ENCODE results near the gene PMEPA1. TPM values are rescaled to one million over a fixed set of nuclear protein-coding genes. Genes with fewer than 3 reads are reported as not detected.
A peak's percentile ranks its signal among the peaks of the same experiment; 100 is the strongest.

The PMEPA1 gene
- total and polyA plus RNA-seq, 2 donors (not counting 1 experiment from before 2014, with no cell fraction given): 9.9 to 37.4 TPM

DNA sequence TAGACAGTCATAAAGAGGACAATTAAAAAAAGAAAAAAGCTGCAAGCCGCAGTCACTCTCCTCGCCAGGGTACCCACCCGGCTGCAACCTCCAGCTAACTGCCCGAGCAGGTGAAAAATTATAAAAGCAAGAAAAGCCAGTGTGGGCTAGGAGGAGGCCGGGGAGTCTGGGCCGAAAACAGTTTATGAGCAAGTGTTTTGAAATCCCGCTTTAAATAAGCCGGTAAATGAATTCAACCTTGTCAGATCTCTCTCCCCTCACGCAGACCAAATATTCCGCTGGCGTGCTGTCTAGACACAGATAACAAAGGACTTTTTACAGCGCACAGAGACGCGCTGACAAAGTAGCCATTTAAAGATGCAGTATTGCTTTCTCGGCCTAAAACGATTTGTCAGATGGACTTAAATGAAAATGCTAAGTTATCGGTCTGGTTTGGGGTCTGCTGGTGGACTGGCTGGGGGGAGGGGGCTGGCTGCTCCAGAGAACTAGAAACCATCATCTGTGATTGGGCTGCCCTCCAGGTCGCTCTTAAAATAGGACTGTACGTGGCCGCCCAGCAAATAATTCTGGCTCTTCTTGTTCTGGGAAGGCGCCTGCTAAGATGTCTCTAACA is 24.6 kb downstream of the PMEPA1 start:
- intact Hi-C loops (cut with micrococcal nuclease): loop anchor here (10.0 kb wide), 1 partner anchor 1320 kb away; the partner anchor contains the start of gene CTSZ
- H3K36me3 ChIP-seq (replicated peaks in 1 of 2; ENCODE audit: control extremely low read depth in 1 of 2, control insufficient read depth in 1 of 2, extremely low read depth in 1 of 2, insufficient read depth in 2 of 2, low read length in 1 of 2): peaks cover 0 to 8% of the 10 kb centered on the region in 2 experiments
- ChIA-PET CTCF (interaction anchor here (6.8 to 7.5 kb wide), 2 partner anchors 13 to 30 kb away, joined by 43 to 62 read pairs; no protein-coding TSS in a partner anchor), POLR2A (interaction anchor here (0.8 kb wide), 1 partner anchor 11 kb away, joined by 3 read pairs; no protein-coding TSS in a partner anchor)
- no peak overlapping the region for H3K9ac ChIP-seq (ENCODE audit: low read length)
- WGBS (ENCODE audit: insufficient coverage): 95% methylated on average over 16 of the region's 21 CpGs
- Mint-ChIP-seq H3K4me1 (peaks cover 98% of the 10 kb centered on the region), H3K9me3 (ENCODE audit: insufficient read depth) (no peaks in the 10 kb centered on the region), H3K27ac (peak overlapping the region; percentile 46), H3K27me3 (no peaks in the 10 kb centered on the region), H3K4me3 (peak overlapping the region; percentile 21)
- no peak overlapping the region for H2AFZ ChIP-seq (ENCODE audit: insufficient read depth, low read depth, low read length, poor library complexity, severe bottlenecking)
- H3K4me1 ChIP-seq (ENCODE audit: control insufficient read depth in 2 of 2, insufficient read depth in 2 of 2, low read length in 2 of 2): peaks cover 90 to 99% of the 10 kb centered on the region in 2 donors
- H3K27me3 ChIP-seq (replicated peaks in 1 of 4; ENCODE audit: control extremely low read depth in 1 of 4, control insufficient read depth in 3 of 4, insufficient read depth in 4 of 4, low read length in 3 of 4): no peaks in the 10 kb centered on the region
- no peak overlapping the region for H3K4me3 ChIP-seq (ENCODE audit: control extremely low read depth in 1 of 5, extremely low read depth in 1 of 5, insufficient read depth in 1 of 5, low read depth in 2 of 5, low read length in 4 of 5)
- DNase-seq (no peak), ATAC-seq (ENCODE audit: low read depth) (no peak)
- H4K20me1 ChIP-seq (ENCODE audit: control insufficient read depth, insufficient read depth, low read length, poor library complexity, severe bottlenecking): peaks cover 67% of the 10 kb centered on the region
- no peaks in the 10 kb centered on the region for H3K9me3 ChIP-seq (ENCODE audit: control extremely low read depth in 1 of 3, control insufficient read depth in 2 of 3, insufficient read depth in 1 of 3, low read length in 2 of 3)
- H3K27ac ChIP-seq (ENCODE audit: low read length in 2 of 2): no peak overlapping the region
- H3K79me2 ChIP-seq (ENCODE audit: control insufficient read depth, insufficient read depth, low read length): peaks cover 85% of the 10 kb centered on the region
- no peak for TF ChIP-seq EZH2 (IDR thresholded peaks at IDR 0.05; ENCODE audit: borderline replicate concordance, insufficient read depth, low read depth, low read length, poor library complexity, severe bottlenecking)
- TF ChIP-seq CTCF (IDR thresholded peaks at IDR 0.05): no peak
- H3K4me2 ChIP-seq (replicated peaks; ENCODE audit: low read depth, low read length, poor library complexity, severe bottlenecking): peak overlapping the region; percentile 74

GRCh38 chr20:57684808-57685140 is 25.0 kb downstream of the PMEPA1 start:
- H3K27me3 Mint-ChIP-seq: no peaks in the 10 kb centered on the region
- no peak for ATAC-seq (ENCODE audit: low read depth)
- no peak for DNase-seq
- peaks cover 99% of the 10 kb centered on the region for H3K4me1 Mint-ChIP-seq
- Histone ChIP-seq H3K4me3 (ENCODE audit: control extremely low read depth in 1 of 5, extremely low read depth in 1 of 5, insufficient read depth in 1 of 5, low read depth in 2 of 5, low read length in 4 of 5) (no peak overlapping the region), H3K36me3 (replicated peaks in 1 of 2; ENCODE audit: control extremely low read depth in 1 of 2, control insufficient read depth in 1 of 2, extremely low read depth in 1 of 2, insufficient read depth in 2 of 2, low read length in 1 of 2) (peaks cover 0 to 3% of the 10 kb centered on the region in 2 experiments), H3K9me3 (ENCODE audit: control extremely low read depth in 1 of 3, control insufficient read depth in 2 of 3, insufficient read depth in 1 of 3, low read length in 2 of 3) (no peaks in the 10 kb centered on the region), H3K4me2 (replicated peaks; ENCODE audit: low read depth, low read length, poor library complexity, severe bottlenecking) (peak overlapping the region; percentile 74), H3K4me1 (ENCODE audit: control insufficient read depth in 2 of 2, insufficient read depth in 2 of 2, low read length in 2 of 2) (peaks cover 94 to 99% of the 10 kb centered on the region in 2 donors), H4K20me1 (ENCODE audit: control insufficient read depth, insufficient read depth, low read length, poor library complexity, severe bottlenecking) (peaks cover 65% of the 10 kb centered on the region), H3K27ac (ENCODE audit: low read length in 2 of 2) (no peak overlapping the region), H2AFZ (ENCODE audit: insufficient read depth, low read depth, low read length, poor library complexity, severe bottlenecking) (no peak overlapping the region), H3K9ac (ENCODE audit: low read length) (no peak overlapping the region), H3K27me3 (replicated peaks in 1 of 4; ENCODE audit: control extremely low read depth in 1 of 4, control insufficient read depth in 3 of 4, insufficient read depth in 4 of 4, low read length in 3 of 4) (no peaks in the 10 kb centered on the region), H3K79me2 (ENCODE audit: control insufficient read depth, insufficient read depth, low read length) (peaks cover 83% of the 10 kb centered on the region)
- H3K9me3 Mint-ChIP-seq (ENCODE audit: insufficient read depth): no peaks in the 10 kb centered on the region
- intact Hi-C loops (cut with micrococcal nuclease): loop anchor here (10.0 kb wide), 1 partner anchor 1320 kb away; the partner anchor contains the start of gene CTSZ
- ChIA-PET CTCF (interaction anchor here (6.8 to 7.5 kb wide), 2 partner anchors 14 to 29 kb away, joined by 43 to 62 read pairs; no protein-coding TSS in a partner anchor), POLR2A (interaction anchor here (0.8 kb wide), 1 partner anchor 12 kb away, joined by 3 read pairs; no protein-coding TSS in a partner anchor)
- H3K4me3 Mint-ChIP-seq: no peak overlapping the region
- WGBS (ENCODE audit: insufficient coverage): 50% methylated on average over 2 of the region's 5 CpGs
- TF ChIP-seq EZH2 (IDR thresholded peaks at IDR 0.05; ENCODE audit: borderline replicate concordance, insufficient read depth, low read depth, low read length, poor library complexity, severe bottlenecking): no peak
- no peak for TF ChIP-seq CTCF (IDR thresholded peaks at IDR 0.05)
- H3K27ac Mint-ChIP-seq: peak overlapping the region; percentile 46
